Esophagus muscularis mucosa (tissue), 3 donors: ENCODE results near the gene ZFPM1.

Source experiments
- POLR2A ChIP-seq: fragments of 450-650 bp; IDR thresholded peaks from one replicate; pipeline ENCODE4 v1.6.1; 2017; ENCODE audit warnings: antibody characterized with exemption, moderate library complexity, mild to moderate bottlenecking, low read depth
- POLR2AphosphoS5 ChIP-seq, 2 donors: sonication (generic); formaldehyde crosslinking; IDR thresholded peaks; one replicate each; pipeline ENCODE4 v1.6.1; 2017; ENCODE audit warnings: antibody characterized with exemption in 2 of 2
- TF ChIP-seq, protein P1 (sequence below), 3 experiments: fragments of 200-600 bp in 2 of 3; fragments of 450-650 bp in 1 of 3; sonication (generic) in 2 of 3; IDR thresholded peaks; one replicate each; pipeline ENCODE4 v1.5.1; 2017 to 2019; ENCODE audit warnings: antibody characterized with exemption in 3 of 3, mild to moderate bottlenecking in 2 of 3, moderate library complexity in 1 of 3

- TF ChIP-seq, protein P1, sequence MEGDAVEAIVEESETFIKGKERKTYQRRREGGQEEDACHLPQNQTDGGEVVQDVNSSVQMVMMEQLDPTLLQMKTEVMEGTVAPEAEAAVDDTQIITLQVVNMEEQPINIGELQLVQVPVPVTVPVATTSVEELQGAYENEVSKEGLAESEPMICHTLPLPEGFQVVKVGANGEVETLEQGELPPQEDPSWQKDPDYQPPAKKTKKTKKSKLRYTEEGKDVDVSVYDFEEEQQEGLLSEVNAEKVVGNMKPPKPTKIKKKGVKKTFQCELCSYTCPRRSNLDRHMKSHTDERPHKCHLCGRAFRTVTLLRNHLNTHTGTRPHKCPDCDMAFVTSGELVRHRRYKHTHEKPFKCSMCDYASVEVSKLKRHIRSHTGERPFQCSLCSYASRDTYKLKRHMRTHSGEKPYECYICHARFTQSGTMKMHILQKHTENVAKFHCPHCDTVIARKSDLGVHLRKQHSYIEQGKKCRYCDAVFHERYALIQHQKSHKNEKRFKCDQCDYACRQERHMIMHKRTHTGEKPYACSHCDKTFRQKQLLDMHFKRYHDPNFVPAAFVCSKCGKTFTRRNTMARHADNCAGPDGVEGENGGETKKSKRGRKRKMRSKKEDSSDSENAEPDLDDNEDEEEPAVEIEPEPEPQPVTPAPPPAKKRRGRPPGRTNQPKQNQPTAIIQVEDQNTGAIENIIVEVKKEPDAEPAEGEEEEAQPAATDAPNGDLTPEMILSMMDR (IDR thresholded peaks at IDR 0.05): no peak
- TF ChIP-seq POLR2A (no peak), POLR2AphosphoS5 (IDR thresholded peaks at IDR 0.05) (no peak)
Measured at GRCh38 chr16:88479793-88480760, 27.0 kb downstream of the ZFPM1 start.
